GM19240 (cell line): ENCODE results near the gene AP3D1.

Source experiments
- DNase-seq: peaks from one replicate; pipeline ENCODE4 v3.0.0; 2011; ENCODE audit warnings: low spot score; ENCODE audit not compliant: insufficient read length

AP3D1 gene

DNA sequence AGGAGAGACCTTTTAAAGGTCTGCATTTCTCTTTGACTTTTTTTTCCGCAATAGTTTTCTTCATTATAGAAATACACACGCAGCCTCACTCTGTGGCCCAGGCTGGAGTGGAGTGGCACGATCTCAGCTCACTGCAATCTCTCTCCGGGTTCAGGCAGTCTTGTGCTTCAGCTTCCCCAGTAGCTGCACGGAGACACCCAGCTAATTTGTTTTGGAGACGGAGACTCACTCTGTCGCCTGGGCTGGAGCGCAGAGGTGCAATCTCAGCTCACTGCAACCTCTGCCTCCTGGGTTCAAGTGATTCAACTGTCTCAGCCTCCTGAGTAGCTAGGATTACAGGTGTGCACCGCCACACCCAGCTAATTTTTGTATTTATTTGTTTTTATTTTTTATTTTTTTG, 88.6 kb downstream of the AP3D1 start:
- DNase-seq: no peak

DNA sequence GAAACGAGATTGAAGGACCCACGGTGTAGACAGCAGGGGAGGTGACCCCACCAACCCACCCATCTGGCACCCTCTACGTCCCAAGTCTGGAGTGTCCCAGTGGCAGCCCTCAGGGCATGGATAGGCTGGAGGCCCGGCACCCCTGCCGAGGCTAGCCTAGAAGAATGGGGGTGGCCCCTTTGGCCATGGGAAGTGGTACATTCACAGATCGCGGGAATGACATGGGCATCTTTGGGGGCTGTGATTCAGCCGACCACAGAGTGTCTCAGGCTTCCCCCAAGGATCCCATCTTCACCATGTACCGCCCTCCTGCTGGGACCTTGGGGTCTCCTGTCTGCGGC, 89.0 kb downstream of the AP3D1 start:
- no peak for DNase-seq

DNA sequence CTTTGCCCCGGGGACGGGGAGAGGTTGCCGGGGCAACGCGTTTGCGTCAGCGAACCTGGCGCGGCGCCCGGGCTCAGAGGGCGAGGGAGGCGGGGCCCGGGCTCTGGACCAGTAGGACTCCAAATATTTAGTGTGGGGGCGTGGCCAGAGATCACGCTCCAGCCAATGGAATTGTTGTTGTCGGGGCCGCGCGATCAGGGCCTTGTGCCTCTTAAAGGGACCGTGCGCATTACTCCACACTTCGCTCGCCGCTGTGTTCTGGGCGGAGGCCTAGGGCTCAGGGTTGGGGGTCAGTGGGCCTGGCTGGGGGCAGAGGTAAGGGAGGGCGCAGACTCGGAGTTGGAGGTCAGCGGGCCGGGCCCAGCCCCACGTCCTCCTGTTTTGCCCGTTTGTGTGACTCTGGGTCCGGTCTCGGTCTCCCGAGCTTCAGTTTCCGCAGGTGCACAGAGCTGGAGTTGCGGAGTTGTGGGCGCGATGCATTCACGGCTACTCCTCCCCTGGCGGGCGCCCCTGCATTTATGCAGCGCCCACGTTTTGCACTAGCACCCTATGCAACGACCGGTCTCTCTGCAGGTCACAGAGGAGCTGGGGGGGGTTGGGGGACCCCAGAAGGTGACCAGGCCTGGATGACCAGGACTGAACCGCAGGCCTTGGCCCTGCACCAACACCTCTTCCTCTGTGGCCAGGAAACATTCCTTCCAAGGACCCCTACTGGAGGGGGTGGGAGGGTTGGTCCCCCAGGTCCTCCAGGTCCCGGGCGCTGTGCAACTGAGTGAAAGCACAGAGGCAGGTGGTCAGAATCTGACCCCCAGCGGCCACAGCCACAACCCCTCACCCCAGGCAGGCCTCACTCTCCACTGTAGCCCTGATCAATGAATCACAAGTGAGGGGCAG, 89.6 kb downstream of the AP3D1 start:
- DNase-seq: peak; percentile 95

DNA sequence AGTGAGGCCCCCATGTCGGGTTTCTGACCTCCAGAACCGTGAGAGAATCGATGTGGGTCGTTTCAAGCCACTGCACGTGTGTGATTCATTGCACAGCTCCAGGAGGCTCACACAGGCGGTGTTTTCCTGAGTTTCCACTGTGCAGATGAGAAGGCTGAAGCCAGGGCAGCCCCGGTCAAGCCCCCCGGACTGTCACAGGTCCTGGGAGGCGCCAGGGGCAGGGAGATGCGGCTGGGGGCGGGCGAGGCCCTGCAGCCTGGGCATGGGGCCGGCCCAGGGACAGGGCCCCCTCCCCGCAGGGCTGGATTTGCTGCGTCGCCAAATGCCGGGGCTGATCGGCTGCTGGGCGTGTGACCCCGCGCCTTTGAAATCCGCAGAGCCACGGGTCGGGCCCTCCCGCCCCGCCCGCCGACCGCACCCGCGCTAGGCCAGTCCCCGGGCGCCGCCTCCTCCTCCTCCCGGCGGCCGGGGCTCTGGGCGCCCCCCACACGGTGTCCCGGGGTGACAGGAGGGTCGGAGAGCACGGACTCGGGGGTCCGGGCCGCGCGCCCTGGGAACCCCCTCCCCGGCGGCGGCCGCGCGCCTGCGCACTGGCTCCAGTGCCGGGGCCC, 90.4 kb downstream of the AP3D1 start:
- no peak for DNase-seq

DNA sequence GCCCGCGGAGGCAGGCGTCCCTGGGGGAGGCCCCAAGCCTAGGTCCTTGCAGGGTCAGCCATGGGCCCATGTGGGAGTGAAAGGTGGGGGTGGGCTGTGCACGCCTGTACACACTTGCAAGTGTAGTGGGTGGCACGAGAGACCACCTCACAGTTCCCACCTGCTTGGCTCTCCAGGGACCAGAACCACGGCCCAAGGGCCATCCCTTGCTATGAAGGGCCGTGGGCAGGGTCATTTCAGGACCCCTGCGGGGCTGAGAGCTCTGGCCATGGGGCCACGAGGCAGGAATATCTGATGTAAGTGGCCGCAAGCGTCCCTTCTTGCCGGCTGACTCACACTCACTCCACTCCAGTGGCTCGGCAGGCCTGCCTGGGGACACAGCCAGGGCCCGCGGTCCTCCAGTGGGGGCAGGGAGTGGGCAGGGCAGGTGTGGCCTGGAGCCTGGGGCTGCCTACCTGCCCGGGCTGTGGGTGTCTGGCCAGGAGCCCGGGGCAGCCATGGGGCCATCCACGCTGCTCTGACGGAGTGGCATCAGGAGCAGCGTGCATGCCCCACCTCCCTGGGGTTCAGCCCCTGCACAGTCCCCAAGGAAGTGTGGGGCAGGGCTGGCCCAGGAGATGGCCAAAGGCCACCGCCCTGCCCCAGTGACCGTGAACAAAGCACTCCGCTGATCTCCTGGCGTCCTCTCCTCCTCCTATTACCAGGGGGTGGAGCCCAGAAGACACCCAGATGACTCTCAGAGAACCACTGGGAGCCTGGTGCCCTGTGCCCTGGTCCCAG, 91.8 kb downstream of the AP3D1 start:
- DNase-seq: no peak

DNA sequence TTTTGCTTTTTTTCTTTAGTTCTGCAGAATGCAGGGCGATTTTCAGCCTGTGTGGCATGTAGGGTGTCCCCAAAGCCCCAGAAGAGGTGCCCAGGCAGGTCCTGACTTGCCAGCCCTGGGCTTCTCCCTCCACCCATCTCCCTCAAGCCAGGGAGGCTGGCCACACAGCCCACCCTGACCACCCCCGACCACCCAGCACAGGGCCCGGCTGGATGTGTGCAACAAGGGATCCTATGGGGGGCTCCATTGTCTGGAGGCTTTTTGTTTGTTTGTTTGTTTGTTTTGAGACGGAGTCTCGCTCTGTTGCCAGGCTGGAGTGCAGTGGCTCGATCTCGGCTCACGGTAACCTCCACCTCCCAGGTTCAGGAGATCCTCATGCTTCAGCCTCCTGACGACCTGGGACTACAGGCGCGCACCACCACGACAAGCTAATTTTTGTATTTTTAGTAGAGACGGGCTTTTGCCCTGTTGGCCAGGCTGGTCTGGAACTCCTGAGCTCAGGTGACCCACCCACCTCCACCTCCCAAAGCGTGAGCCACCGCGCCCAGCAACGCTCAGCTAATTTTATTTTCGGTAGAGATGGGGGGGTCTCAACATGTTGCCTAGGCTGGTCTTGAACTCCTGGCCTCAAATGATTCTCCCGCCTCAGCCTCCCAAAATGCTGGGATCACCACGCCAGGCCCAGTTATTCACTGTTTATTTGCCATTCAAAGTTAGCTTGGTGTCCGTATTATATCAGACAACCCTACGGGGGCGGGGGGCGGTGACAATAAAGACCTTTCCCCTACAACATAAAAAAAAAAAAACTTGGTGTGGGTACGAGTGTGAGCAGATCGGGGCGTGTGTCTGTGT, 92.6 kb downstream of the AP3D1 start:
- no peak for DNase-seq

DNA sequence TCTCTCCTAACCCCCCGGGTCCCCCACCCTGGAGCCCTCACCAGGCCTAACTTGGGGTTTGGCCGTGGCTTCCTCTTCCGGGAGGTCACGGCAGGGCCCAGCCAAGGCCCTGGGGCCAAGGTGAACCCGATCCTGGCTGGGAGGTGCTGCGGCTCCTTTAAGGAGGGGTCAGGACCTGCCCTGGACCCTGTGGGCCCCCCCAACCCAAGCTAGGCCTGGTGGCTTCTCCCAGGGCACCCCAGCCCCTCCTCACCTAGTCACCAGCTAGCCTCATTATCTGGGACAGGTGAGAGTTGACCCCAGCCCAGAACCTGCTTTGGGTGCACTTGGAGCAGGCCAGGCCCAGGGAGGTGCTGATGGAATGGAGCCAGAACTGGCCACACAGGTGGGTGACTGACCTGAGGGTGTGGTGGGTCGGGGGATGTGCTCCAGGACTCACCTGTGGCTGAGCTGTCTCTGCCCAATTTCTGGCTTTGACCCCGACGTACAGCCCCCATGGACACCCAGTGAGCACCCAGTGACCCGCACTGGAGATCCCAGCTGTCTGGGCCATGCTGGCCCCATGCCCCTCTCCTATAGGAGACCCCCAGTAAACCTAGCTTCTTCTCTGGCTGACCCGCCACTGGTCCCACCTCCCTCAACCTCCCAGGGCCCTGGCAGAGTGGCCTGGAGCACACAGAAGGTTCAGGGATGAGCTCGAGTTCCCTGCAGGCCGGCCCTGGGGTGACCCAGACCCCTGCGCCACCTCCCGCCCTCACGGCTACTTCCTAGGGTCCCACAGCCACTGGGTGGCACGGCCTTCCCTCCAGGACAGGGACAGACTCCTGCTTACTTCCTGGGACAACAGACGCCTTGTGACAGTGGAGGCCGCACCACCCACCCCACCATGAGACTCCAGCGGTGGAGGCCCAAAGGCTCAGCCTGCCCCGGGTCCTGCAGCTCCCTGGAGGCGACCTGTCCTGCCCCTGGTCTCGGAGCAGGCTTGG, 93.6 kb downstream of the AP3D1 start:
- DNase-seq: no peak

DNA sequence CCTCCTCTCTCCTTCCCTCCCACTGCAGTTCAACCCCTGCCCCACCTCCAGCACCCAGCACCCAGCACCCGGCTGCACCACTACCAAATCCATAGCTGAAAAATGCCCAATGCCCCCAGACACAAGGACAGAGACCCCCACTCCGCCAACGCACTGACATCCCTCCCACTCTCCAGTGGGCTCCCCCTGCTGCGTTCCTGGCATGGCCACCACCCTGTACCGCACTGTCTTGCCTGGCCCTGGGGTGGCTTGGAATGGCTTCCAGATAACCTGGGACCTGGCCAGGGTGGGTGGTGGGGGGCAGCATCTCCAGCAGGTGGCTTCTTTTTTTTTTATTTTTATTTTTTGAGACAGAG, 94.6 kb downstream of the AP3D1 start:
- no peak for DNase-seq

DNA sequence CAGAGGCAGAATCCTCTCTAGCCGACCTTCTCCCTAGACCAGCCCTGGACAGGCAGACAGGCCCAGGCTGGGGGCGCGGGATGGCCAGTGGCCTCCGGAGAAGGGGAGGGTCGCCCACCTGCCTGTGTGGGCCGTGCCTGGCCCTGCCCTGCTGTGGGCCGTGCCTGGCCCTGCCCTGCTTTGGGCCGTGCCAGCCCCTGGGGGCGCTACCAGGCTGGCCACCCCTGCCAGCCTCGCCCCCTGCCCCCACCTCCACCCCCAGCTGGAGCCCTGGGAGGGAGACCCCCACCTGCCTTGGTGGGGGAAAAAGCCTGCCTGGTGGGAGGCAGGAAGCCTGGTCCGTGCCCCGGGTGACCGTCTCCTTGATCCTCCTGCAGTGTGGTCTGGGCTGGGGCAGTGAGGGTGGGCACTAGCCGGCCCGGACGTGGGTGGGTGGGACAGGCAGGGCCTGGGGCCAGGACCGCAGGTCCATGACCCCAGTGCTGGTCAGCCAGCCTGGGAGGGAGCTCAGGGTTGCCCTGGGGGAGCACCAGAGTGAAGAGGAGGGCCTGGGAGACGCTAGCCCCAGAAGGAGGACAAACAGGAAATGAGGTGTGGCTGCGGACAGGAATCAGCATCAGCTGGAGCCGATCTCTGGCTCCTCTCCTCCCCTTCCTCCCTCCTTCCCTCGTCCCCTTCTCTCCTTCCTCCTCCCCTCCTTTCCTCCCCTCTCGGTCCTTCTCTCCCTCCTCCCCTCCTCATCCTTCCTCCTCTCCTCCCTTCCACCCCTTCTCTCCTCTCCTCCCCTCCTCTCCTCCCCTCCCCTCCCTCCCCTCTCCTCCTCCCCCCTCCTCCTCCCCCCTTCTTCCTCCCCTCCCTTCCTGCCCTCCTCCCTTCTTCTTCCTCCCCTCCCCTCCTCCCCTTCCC, 95.2 kb downstream of the AP3D1 start:
- DNase-seq: no peak

DNA sequence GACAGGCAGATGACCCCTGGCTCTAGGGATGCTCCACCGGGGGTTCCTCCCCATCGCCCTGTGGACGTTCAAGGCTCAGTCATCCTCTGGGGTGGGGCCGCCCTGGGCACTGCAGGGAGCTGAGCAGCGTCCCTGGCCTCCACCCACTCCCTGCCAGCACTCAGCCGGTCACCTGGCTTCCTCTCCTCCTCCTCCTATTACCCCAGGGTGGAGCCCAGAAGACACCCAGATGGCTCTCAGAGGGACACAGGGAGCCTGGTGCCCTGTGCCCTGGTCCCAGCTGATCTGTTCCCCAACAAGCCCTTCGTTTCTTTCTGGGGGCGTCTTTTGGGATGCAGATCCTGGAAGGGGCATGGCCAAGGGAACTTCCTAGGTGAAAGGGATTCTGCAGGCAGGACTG, 96.6 kb downstream of the AP3D1 start:
- DNase-seq: no peak

DNA sequence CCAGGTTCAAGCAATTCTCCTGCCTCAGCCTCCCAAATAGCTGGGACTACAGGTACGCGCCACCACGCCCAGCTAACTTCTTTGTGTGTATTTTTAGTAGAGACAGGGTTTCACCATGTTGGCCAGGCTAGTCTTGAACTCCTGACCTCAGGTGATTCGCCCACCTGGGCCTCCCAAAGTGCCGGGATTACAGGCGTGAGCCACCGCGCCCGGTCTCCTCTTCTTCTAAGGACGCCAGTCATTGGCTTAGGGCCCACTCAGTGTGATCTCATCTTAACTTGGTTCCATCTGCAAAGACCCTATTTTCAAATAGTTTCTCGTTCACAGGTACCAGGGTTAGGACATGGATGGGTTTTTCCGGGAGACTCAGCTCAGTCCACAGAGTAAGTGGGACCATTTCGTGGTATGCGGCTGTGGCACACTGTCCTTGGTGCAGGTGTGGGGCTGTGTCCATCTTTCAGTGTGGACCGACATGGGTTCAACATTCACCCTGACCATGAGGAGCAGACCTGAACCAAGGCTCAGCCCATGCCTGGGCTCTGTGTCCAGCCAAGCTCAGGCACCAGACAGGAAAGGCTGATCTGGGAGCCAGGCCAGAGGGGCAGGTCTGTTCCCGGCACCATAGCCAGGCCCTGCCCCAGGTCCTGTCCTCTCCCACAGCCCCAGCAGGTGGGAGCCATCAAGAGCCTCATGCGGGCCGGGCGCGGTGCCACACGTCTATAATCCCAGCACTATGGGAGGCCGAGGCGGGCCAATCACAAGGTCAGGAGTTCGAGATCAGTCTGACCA, 97.6 kb downstream of the AP3D1 start:
- DNase-seq: no peak

DNA sequence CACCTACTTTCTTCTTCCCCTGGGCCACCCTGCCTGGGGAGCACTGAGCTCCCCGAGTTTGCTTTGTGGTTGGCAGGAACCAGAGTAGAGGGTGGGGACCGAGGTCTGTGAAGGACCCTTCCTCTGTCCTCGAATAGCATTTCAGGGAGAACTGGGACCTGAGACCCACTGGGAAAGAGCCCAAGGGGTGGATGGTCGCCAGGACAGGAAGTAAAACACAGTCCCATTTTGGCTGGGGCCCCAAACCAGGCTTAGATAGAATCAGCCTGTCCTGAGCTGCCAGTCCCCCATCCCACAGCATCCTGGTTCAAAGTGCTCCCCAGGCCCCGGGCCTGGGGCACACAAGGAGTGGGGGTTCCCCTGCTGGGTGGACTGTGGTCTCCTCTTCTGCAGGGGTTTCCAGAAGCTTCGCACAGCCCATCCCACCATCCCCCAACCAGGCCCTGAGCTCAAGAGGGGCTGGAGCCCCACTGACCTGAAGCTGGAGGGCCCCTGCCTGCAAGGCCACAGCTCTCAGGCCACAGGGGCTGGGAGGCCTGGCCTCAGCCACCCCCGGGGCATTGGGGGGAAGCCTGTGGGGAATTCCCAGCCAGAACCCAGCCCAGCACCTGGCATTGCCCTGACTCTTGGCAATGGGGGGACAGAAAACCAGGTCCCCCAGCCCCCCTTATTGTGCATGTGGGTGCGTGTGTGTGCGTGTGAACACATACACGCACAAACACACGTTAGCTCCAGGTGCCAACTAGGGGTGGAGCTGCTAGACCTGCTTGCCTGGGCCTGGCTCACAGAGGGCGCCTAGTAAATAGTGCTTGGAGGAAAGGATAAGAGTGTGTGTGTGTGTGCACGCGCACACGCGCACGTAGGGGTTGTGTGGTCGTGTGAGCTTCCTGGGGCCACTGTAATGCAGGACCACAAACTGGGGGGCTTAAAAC, 99.3 kb downstream of the AP3D1 start:
- no peak for DNase-seq

DNA sequence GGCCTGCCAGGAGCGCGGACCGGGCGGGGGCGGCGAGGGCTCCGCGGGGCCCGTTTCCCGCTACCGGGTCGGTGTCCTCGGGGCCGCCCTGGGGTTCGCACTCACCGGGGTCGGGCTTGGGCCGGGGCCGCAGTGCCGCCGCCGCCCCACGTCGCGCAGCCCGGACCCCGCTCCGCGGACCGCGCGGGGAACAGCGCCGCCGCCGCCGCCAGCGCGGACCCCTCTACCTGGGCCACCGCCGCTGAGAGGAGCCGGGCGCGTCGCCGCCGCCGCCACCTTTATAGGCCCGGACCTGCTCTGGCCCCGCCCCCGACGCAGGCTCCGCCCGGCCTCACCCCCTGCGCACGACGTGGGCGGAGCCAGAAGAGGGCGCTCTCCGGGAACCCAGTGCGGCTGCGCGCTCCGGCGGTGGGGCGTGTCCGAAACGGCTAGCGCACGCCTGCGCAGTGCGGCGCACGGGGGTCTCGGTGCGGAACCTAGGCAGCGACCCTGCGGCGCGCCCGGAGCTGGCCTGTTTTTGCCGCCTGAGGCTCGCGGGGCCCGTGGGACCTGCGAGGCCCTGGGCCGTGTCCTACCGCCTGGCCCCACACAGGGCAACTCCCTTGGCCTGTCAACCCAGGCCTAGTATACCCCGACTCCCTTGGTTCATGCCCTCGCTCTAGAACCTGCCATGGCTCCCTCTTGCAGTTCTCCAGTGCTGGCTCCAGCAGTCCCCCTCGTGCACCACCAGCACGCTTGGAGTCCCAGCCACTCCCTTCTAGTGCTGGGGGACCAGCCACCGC, 100.2 kb downstream of the AP3D1 start, which contains the start of gene MKNK2:
TSS of gene MKNK2 (minus strand) at position 254 of the 782 bp plus-strand sequence. CDS start 393 bp downstream, outside the sequence.
- peak; percentile 57 for DNase-seq
